ENCODE measurements around the gene PGF.

Gene PGF

DNA sequence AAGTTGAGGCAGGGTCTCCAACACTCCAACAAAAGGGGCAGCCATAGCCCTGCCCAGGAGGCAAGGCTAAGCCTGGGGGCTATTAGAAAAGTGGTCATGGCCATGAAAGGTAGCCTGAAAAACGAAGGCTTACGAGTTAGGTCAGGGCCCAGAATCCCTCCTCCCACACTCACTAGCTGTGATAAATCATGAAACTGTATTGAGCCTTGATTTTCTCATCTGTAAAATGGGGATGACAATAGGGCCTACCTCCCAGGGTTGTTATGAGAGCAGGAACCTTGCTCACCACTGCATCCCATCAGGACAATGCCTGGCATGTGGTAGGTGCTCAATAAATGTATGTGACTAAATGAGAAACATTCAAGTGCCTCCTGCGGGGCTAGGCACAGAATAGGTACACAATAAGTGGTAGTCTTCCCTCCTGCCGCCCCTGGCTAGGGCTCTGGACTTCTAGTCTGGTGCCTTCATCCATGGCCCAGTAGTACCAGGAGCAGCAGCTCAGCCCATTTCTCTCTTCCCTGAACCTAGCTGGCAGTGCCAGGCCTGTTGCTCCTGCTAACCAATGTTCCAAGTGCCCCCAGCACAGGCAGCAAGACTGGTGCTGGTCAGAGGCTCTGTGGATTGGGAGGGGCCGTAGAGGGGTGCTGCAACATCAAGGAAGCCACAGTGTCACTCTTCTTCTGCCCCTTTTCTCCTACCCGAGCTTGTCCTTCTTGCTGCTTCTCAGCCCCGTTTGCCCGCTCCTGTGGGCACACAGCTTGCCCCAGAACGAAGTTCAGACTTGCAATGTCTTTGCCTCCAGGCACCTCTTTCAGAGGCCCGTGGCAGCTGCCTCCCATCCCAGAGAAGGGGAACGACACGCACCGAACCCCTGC lies 7.8 kb downstream of the PGF start:
- no peak overlapping the region for H3K9ac ChIP-seq (ENCODE audit: low read depth, low read length)
- H3K4me1 ChIP-seq (ENCODE audit: insufficient read depth, low read length): no peaks in the 10 kb centered on the region; the same call in 1 of the 2 replicates
- H3K36me3 ChIP-seq (ENCODE audit: insufficient read depth, low read length): no peaks in the 10 kb centered on the region; the same call in 1 of the 2 replicates
- H3K9me3 ChIP-seq (ENCODE audit: control insufficient read depth, insufficient read depth, low read length): no peaks in the 10 kb centered on the region

DNA sequence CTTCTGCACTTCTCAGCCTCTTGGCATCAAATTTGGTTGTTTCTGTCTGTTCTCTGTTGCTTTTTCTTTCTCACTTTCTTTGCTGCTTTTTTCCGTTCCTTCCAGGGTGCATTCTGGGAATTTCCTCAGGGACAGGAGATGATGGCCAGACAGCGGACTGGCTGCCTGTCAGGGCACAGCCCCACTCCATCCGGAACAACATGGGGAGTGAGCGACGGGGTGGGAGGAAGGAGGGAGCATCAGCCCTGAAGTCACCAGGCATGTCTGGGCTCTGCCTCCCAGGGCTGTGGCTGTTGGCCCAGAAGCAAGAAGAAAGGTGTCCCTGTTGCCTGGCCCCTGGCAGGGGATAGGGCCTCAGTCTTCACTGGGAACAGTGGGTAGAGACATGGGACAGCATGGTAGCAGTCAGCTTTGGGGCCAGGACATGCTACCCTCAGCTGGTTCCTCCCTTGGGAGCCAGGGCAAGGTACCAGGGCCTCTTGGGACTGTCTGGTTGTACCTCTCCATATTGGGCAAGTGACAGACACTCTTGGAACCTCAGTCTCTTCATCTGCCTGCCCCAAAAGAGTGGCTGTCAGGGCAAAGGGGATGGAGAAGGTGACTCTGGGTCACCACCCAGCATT lies 8.6 kb downstream of the PGF start:
- Histone ChIP-seq H3K9me3 (ENCODE audit: control insufficient read depth, insufficient read depth, low read length) (no peaks in the 10 kb centered on the region), H3K36me3 (ENCODE audit: insufficient read depth, low read length) (no peaks in the 10 kb centered on the region; the same call in 1 of the 2 replicates), H3K9ac (ENCODE audit: low read depth, low read length) (no peak overlapping the region), H3K4me1 (ENCODE audit: insufficient read depth, low read length) (peaks cover 5% of the 10 kb centered on the region; the same call in 1 of the 2 replicates)

DNA sequence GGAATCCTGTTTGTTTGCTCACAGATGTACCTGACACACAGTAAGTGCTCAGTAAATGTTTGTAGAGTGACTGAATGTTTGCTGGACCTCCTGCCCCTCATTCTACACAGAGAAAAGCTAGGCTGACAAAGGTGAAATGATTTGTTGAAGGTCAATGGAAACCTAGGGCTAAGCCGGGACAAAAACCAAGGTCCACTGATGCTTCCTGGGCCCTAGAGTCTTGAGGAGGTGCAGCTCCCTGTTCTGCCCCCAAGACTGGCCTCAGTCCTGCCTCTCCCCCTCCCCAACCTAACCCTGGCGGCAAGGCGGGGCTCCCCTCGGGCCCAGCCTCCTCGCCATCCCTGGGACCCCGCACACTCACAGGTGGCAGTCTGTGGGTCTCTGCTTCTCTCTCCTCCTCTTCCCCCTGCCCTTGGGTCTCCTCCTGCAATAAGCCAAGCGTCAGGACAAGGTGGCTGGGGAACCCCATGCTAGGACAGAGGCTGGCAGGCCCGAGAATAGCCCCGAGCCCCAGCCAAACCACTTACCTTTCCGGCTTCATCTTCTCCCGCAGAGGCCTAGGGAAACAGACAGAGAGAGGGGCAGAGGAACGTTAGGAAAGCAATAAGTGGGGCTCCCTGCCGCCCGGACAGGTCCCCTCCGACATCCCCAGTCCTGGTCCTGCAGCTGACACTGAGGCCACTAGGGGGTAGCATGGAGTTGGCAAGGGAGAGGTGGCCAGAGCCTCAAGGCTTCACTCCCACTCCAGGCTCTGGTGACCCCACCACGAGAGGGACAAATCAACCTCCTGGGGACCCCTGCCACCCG lies 9.3 kb downstream of the PGF start:
- Histone ChIP-seq H3K9ac (ENCODE audit: low read depth, low read length) (no peak overlapping the region), H3K36me3 (ENCODE audit: insufficient read depth, low read length) (no peaks in the 10 kb centered on the region; the same call in 1 of the 2 replicates), H3K4me1 (ENCODE audit: insufficient read depth, low read length) (peaks cover 5% of the 10 kb centered on the region; the same call in 1 of the 2 replicates), H3K9me3 (ENCODE audit: control insufficient read depth, insufficient read depth, low read length) (no peaks in the 10 kb centered on the region)

DNA sequence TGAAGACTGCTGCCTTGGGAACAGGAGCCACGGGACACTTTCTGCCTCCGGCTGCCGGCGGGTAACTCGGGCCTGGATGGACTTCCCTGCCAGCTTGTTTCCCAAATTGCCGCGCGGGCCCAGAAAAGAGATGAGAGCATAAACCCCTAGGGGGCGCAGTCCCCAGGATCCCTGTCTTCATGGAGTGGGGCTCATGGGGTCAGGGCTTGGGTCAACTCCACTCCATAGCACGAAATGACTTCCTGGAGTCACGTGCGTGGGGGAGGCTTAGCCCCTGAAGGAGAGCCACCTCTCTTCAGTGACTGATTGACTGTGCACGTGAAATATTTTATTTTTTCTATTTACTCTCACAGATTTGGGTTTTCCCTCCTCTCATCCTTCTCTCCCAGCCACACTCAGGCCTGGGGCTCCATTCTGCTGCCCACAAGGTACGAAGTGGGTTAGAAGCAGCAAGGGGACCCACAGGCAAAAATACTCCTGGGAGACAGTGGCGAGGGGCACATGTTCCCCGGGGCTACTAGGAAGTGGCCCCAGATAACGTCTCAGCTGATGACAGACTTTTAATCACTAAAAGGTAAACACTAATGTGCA lies 10.0 kb downstream of the PGF start:
- H3K4me1 ChIP-seq (ENCODE audit: insufficient read depth, low read length): peaks cover 5% of the 10 kb centered on the region; the same call in 1 of the 2 replicates
- H3K9me3 ChIP-seq (ENCODE audit: control insufficient read depth, insufficient read depth, low read length): no peaks in the 10 kb centered on the region
- no peaks in the 10 kb centered on the region; the same call in 1 of the 2 replicates for H3K36me3 ChIP-seq (ENCODE audit: insufficient read depth, low read length)
- no peak overlapping the region for H3K9ac ChIP-seq (ENCODE audit: low read depth, low read length)

DNA sequence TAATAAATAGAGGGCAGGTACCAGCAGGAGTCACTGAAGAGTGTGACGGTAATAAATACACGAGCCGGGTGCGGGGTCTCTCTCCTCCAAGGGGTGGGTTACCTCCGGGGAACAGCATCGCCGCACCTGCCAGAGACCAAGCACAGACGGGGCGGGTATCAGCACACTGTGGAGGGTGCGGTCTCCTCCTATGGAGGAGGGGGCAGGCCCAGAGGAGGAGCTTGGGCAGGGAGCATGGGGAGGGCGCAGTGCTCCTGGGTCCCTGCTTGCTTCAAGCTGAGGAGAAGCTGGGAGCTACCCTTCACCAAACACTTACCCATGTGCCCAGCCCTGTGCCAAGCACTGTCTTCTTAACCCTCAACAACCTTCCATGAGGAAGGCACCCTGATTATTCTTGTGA lies 12.8 kb downstream of the PGF start:
- H3K36me3 ChIP-seq (ENCODE audit: insufficient read depth, low read length): no peaks in the 10 kb centered on the region; the same call in 1 of the 2 replicates
- H3K4me1 ChIP-seq (ENCODE audit: insufficient read depth, low read length): peaks cover 14% of the 10 kb centered on the region; the same call in 1 of the 2 replicates
- no peaks in the 10 kb centered on the region for H3K9me3 ChIP-seq (ENCODE audit: control insufficient read depth, insufficient read depth, low read length)
- no peak overlapping the region for H3K9ac ChIP-seq (ENCODE audit: low read depth, low read length)

DNA sequence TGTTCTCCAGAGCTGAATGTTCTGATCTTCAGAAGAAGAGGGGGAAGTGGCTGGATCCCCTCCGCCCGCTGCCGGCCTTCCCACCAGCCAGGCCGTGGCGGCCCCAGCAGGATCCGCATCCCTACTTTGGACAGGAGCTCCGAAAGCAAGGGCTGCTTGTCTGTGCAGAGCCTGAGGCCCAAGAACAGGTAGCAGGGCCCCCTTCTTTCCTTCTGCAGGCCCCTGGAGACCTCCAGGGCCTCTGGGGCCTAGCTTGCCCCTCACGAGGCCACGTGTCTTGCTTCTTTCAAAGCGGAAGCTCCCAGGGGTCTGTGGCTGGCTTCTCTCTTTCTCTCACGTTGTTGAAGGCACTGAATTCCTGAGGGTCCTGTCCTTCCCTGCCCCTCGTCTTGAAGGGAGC lies 13.2 kb downstream of the PGF start:
- H3K9me3 ChIP-seq (ENCODE audit: control insufficient read depth, insufficient read depth, low read length): no peaks in the 10 kb centered on the region
- no peaks in the 10 kb centered on the region; the same call in 1 of the 2 replicates for H3K36me3 ChIP-seq (ENCODE audit: insufficient read depth, low read length)
- H3K9ac ChIP-seq (ENCODE audit: low read depth, low read length): no peak overlapping the region
- H3K4me1 ChIP-seq (ENCODE audit: insufficient read depth, low read length): peaks cover 14% of the 10 kb centered on the region; the same call in 1 of the 2 replicates

DNA sequence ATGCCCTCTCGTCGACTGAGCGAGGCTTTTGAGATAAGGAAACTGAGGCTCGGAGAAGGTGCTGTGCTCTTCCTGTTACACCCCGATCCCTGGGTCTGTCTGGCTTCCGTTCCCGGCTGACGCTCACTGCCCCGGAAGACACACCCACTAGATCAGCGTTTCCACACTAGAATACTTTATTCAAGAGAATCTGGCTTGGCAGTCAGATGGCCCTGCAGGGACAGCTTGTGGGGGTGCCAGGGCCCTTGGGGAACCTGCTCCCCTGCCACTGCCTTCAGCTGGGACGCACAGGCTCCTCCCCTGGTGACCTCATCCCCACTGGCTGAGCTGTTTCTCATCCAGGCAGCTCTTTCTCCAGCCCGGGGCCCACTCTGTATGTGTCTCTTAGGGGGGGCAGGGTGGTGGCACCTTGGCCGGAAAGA lies 13.7 kb downstream of the PGF start:
- H3K9ac ChIP-seq (ENCODE audit: low read depth, low read length): no peak overlapping the region
- H3K4me1 ChIP-seq (ENCODE audit: insufficient read depth, low read length): peaks cover 14% of the 10 kb centered on the region; the same call in 1 of the 2 replicates
- no peaks in the 10 kb centered on the region; the same call in 1 of the 2 replicates for H3K36me3 ChIP-seq (ENCODE audit: insufficient read depth, low read length)
- H3K9me3 ChIP-seq (ENCODE audit: control insufficient read depth, insufficient read depth, low read length): no peaks in the 10 kb centered on the region

DNA sequence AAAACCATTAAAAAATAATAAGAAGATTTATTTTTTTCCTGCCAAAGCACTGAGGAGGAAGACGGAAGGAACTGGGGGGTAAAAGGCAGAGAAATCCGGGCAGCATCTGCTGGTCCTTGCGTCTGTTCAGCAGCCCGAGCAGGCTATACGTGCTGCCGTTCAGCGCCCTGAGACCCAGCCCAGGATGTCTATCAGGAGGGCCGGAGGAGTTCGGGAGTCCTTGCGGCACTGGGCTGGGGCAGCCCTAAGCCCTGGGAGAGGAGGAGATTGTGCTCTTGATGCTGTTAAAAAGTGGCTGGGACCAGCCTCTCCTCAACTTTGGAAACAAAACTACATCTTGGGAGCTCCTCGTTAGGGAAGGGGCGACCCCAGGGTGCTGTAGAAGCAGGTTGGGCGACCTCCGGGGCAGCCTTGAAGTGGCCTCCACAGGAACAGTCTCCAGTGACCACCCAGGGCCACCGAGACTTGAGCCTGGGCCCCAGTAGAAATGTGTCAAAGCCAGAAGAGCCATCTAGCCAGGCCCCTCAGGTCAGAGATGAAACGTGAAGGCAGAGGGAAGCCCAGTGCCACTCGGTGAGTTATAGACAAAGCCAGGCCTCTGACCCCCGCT lies 14.3 kb downstream of the PGF start:
- Histone ChIP-seq H3K36me3 (ENCODE audit: insufficient read depth, low read length) (no peaks in the 10 kb centered on the region; the same call in 1 of the 2 replicates), H3K9me3 (ENCODE audit: control insufficient read depth, insufficient read depth, low read length) (no peaks in the 10 kb centered on the region), H3K9ac (ENCODE audit: low read depth, low read length) (no peak overlapping the region), H3K4me1 (ENCODE audit: insufficient read depth, low read length) (peaks cover 14% of the 10 kb centered on the region; the same call in 1 of the 2 replicates)

DNA sequence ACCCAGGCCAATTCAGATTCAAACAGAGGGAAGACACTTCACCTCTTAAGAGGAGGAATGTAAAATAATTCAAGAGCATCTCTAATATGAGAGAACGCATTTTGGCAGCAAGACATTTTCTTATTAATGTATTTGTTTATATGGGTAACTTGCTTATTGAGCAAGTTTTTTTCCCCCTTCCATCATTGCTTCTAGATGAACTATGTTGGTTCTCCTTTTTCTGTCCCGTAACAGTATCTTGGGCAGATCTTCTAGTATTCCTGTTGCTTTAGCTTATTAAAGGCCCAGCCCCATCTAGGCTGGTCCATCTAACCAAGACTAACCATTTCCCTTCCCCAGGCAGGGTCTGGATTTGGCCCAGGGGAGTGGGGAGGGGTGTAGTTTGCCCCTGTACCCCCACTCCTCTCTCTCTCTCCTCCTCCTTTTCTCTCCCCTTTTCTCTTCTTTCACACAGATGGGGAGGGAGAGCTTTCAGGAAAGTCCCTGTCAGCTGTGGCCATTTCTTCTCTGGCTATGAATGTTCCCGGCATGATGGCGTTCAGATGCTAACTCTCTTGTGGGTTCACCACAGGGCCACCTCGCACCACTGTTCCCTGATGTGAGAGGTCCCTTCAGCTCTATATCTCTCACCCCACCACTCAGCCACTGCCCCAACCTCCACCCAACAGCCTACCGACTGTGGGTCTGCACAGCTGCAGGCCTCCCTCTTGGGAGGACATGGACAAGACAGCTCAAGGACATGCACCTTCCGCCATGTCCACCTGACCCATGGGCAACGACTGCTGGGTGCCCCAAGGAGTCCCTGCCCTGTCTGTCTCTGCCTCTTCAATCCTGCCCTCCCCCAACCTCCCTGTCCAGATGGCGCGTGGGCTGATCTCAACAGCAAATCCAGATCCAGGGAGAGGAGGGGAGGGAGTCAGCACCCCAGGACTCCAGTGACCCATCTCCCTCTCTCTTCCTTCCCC lies 16.6 kb downstream of the PGF start:
- Histone ChIP-seq H3K9ac (ENCODE audit: low read depth, low read length) (no peak overlapping the region), H3K36me3 (ENCODE audit: insufficient read depth, low read length) (no peaks in the 10 kb centered on the region; the same call in 1 of the 2 replicates), H3K4me1 (ENCODE audit: insufficient read depth, low read length) (peaks cover 18% of the 10 kb centered on the region; the same call in 1 of the 2 replicates), H3K9me3 (ENCODE audit: control insufficient read depth, insufficient read depth, low read length) (no peaks in the 10 kb centered on the region)

DNA sequence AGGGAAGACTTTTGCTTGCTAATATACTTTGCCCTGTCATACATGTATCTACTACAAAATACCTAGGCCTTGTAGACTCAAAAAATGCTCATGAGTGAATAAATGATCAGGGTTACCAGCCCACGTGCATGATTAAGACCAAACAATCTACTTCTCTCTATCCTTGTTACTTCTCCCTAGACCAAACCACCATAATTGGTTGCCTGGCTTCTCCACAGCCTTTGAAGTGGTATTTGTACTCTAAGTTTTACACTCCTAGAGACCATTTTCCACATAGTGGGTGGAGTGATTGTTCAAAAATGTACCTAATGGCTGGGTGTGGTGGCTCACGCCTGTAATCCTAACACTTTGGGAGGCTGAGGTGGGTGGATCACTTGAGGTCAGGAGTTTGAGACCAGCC lies 18.2 kb downstream of the PGF start:
- Histone ChIP-seq H3K9ac (ENCODE audit: low read depth, low read length) (no peak overlapping the region), H3K36me3 (ENCODE audit: insufficient read depth, low read length) (no peaks in the 10 kb centered on the region; the same call in 1 of the 2 replicates), H3K9me3 (ENCODE audit: control insufficient read depth, insufficient read depth, low read length) (no peaks in the 10 kb centered on the region), H3K4me1 (ENCODE audit: insufficient read depth, low read length) (peaks cover 17% of the 10 kb centered on the region; the same call in 1 of the 2 replicates)

DNA sequence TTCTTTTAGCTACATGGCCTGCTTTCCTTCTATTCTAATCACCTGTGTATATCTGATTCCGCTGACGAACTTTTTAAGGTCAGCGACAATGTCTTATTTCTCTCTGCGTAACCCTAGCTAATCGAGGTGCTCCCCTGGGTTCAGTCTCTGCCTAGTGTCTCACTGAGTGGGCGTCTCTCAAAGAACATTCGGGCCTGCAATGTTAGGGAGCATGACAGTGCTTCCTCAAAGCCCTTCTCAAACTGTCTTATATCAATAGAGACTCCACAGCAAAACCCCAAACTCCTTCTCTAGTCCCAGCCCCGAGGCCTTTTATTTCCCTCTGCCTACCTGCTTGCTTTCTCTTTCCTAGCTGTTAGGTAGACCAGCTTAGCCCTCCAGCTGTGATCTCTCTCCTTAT lies 18.7 kb downstream of the PGF start:
- Histone ChIP-seq H3K9me3 (ENCODE audit: control insufficient read depth, insufficient read depth, low read length) (no peaks in the 10 kb centered on the region), H3K36me3 (ENCODE audit: insufficient read depth, low read length) (no peaks in the 10 kb centered on the region; the same call in 1 of the 2 replicates), H3K9ac (ENCODE audit: low read depth, low read length) (no peak overlapping the region), H3K4me1 (ENCODE audit: insufficient read depth, low read length) (peaks cover 13% of the 10 kb centered on the region; the same call in 1 of the 2 replicates)

DNA sequence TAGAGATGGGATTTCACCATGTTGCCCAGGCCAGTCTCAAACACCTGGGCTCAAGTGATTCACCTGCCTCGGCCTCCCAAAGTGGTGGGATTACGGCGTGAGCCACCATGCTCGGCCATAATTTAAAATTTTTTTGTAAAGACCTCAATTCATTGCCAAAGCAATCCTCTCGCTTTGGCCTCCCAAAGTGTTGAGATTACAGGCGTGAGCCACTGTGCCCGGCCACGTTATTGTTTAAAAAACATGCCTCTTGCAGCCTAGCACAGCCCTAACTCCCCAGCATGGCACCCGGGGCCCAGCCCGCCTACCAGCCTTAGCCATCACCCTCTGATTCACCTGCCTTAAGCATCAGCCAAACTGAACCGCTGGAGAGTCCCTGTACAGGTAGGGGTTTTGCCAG lies 19.2 kb downstream of the PGF start:
- Histone ChIP-seq H3K36me3 (ENCODE audit: insufficient read depth, low read length) (no peaks in the 10 kb centered on the region; the same call in 1 of the 2 replicates), H3K9ac (ENCODE audit: low read depth, low read length) (no peak overlapping the region), H3K4me1 (ENCODE audit: insufficient read depth, low read length) (peaks cover 13% of the 10 kb centered on the region; the same call in 1 of the 2 replicates), H3K9me3 (ENCODE audit: control insufficient read depth, insufficient read depth, low read length) (no peaks in the 10 kb centered on the region)

Measured in ES-I3 (cell line).